Hepatocyte (in vitro differentiated cells): ENCODE measurements around the gene DGKZ. TPM values are rescaled to one million over a fixed set of nuclear protein-coding genes. Genes with fewer than 3 reads are reported as not detected.
"Not testable (repeated sequence)": the region's sequence is repeated elsewhere in the genome, so short reads cannot be mapped to it uniquely, and the experiment has no call there.

Source experiments
- DNase-seq: peaks from one replicate; pipeline ENCODE4 v3.0.0-alpha.2; 2016; ENCODE audit warnings: low spot score
- H2AFZ ChIP-seq: fragments of 200-600 bp; sonication (generic); 2 replicates; pipeline ENCODE4 v1.6.0; 2016; ENCODE audit warnings: antibody characterized with exemption, mild to moderate bottlenecking
- H3K27ac ChIP-seq: fragments of 200-600 bp; sonication (generic); 2 replicates; pipeline ENCODE4 v1.5.1; 2016; ENCODE audit warnings: mild to moderate bottlenecking
- H3K27me3 ChIP-seq: fragments of 200-600 bp; sonication (generic); 2 replicates; pipeline ENCODE4 v1.6.1; 2016
- H3K36me3 ChIP-seq: fragments of 200-600 bp; sonication (generic); replicated peaks from 2 replicates; pipeline ENCODE4 v1.5.1; 2016; ENCODE audit warnings: low read depth; ENCODE audit not compliant: insufficient read depth
- H3K4me1 ChIP-seq: fragments of 200-600 bp; sonication (generic); 2 replicates; pipeline ENCODE4 v1.5.1; 2016; ENCODE audit warnings: mild to moderate bottlenecking, moderate library complexity; ENCODE audit not compliant: insufficient read depth
- H3K4me2 ChIP-seq: fragments of 200-600 bp; sonication (generic); 2 replicates; pipeline ENCODE4 v1.6.0; 2016
- H3K4me3 ChIP-seq: fragments of 200-600 bp; sonication (generic); 2 replicates; pipeline ENCODE4 v1.5.1; 2016; ENCODE audit warnings: mild to moderate bottlenecking
- H3K79me2 ChIP-seq: fragments of 200-600 bp; sonication (generic); 2 replicates; pipeline ENCODE4 v1.6.0; 2017; ENCODE audit warnings: mild to moderate bottlenecking
- H3K9me2 ChIP-seq: fragments of 200-600 bp; sonication (generic); replicated peaks from 2 replicates; pipeline ENCODE4 v1.6.0; 2017; ENCODE audit warnings: mild to moderate bottlenecking; ENCODE audit not compliant: insufficient read depth
- H3K9me3 ChIP-seq: fragments of 200-600 bp; sonication (generic); 2 replicates; pipeline ENCODE4 v1.5.1; 2016; ENCODE audit warnings: low read depth, mild to moderate bottlenecking
- H4K20me1 ChIP-seq: fragments of 200-600 bp; sonication (generic); 2 replicates; pipeline ENCODE4 v1.6.0; 2016; ENCODE audit warnings: mild to moderate bottlenecking; ENCODE audit not compliant: insufficient read depth, poor library complexity, severe bottlenecking
- CTCF ChIP-seq: fragments of 200-600 bp; sonication (generic); IDR thresholded peaks from 2 replicates; pipeline ENCODE4 v1.5.1; 2016; ENCODE audit warnings: antibody characterized with exemption, mild to moderate bottlenecking; ENCODE audit not compliant: poor library complexity
- EZH2 ChIP-seq: fragments of 200-600 bp; sonication (generic); IDR thresholded peaks from 2 replicates; pipeline ENCODE4 v1.6.1; 2016; ENCODE audit warnings: antibody characterized with exemption, mild to moderate bottlenecking, borderline replicate concordance
- EZH2phosphoT487 ChIP-seq: fragments of 200-600 bp; sonication (generic); IDR thresholded peaks from one replicate; pipeline ENCODE4 v1.6.1; 2018; ENCODE audit warnings: antibody characterized with exemption, mild to moderate bottlenecking, low read depth, moderate library complexity; ENCODE audit not compliant: unreplicated experiment, severe bottlenecking
- WGBS: methylation state at CpG from one replicate; pipeline ENCODE4 v1.1.6; 2016; ENCODE audit warnings: low lambda C conversion rate; ENCODE audit errors: missing lambda C conversion rate; 5-methylcytosine and 5-hydroxymethylcytosine counted together
- polyA plus RNA-seq: library from polyadenylated mRNA; unstranded; fragments of >200 nt; fragmentation: Nextera tagmentation; extraction: Ambion mirVana; gene quantifications from 2 replicates; pipeline ENCODE4 v1.2.1, GENCODE V29; 2016
- total RNA-seq: library from RNA; depleted of rRNA; stranded (reverse); fragments of >200 nt; gene quantifications from 2 replicates; pipeline ENCODE4 v1.2.3, GENCODE V29; 2014

DGKZ gene
- total and polyA plus RNA-seq, 2 experiments from 2014 or later: 26.6 to 42.9 TPM

GRCh38 chr11:46372086-46372485 lies 24.8 kb downstream of the DGKZ start:
- Histone ChIP-seq H3K9me3 (no peaks in the 10 kb centered on the region), H3K79me2 (no peaks in the 10 kb centered on the region), H3K27ac (no peak overlapping the region), H3K27me3 (no peaks in the 10 kb centered on the region), H4K20me1 (no peaks in the 10 kb centered on the region), H2AFZ (no peak overlapping the region), H3K4me2 (no peak overlapping the region), H3K4me3 (no peak overlapping the region), H3K4me1 (peaks cover 4% of the 10 kb centered on the region), H3K36me3 (no peaks in the 10 kb centered on the region), H3K9me2 (no peaks in the 10 kb centered on the region)
- no peak for DNase-seq
- TF ChIP-seq EZH2: no peak
- no peak for TF ChIP-seq EZH2phosphoT487
- no peak for TF ChIP-seq CTCF
- 90% methylated on average over 10 of the region's 10 CpGs for WGBS

- H3K9me3 ChIP-seq, DNase-seq, H3K27me3 ChIP-seq, H2AFZ ChIP-seq, H3K36me3 ChIP-seq, H3K9me2 ChIP-seq, H3K4me2 ChIP-seq, H4K20me1 ChIP-seq, H3K4me1 ChIP-seq, H3K27ac ChIP-seq, H3K79me2 ChIP-seq, H3K4me3 ChIP-seq: not testable (repeated sequence)
- over 99% methylated on average over 15 of the region's 15 CpGs for WGBS
Observed at GRCh38 chr11:46372501-46372900, 25.2 kb downstream of the DGKZ start.

GRCh38 chr11:46373787-46374740 lies 26.8 kb downstream of the DGKZ start:
- Histone ChIP-seq H3K79me2 (no peaks in the 10 kb centered on the region), H4K20me1 (no peaks in the 10 kb centered on the region), H3K4me3 (no peak overlapping the region), H3K36me3 (no peaks in the 10 kb centered on the region), H3K9me3 (no peaks in the 10 kb centered on the region), H3K9me2 (no peaks in the 10 kb centered on the region), H3K27me3 (no peaks in the 10 kb centered on the region), H3K27ac (no peak overlapping the region), H3K4me2 (no peak overlapping the region), H2AFZ (no peak overlapping the region), H3K4me1 (no peaks in the 10 kb centered on the region)
- WGBS: 82% methylated on average over 20 of the region's 30 CpGs
- DNase-seq: no peak
- TF ChIP-seq CTCF (no peak), EZH2 (no peak), EZH2phosphoT487 (no peak)

GRCh38 chr11:46374815-46375214 lies 27.6 kb downstream of the DGKZ start:
- H3K79me2 ChIP-seq: no peaks in the 10 kb centered on the region
- no peaks in the 10 kb centered on the region for H3K9me3 ChIP-seq
- no peaks in the 10 kb centered on the region for H3K36me3 ChIP-seq
- no peak overlapping the region for H3K27ac ChIP-seq
- TF ChIP-seq CTCF: no peak
- no peak for TF ChIP-seq EZH2
- no peak for TF ChIP-seq EZH2phosphoT487
- H3K4me1 ChIP-seq: peaks cover 7% of the 10 kb centered on the region
- no peak overlapping the region for H3K4me3 ChIP-seq
- no peaks in the 10 kb centered on the region for H4K20me1 ChIP-seq
- no peaks in the 10 kb centered on the region for H3K9me2 ChIP-seq
- H3K4me2 ChIP-seq: no peak overlapping the region
- H2AFZ ChIP-seq: no peak overlapping the region
- no peak for DNase-seq
- no peaks in the 10 kb centered on the region for H3K27me3 ChIP-seq
- WGBS: 95% methylated on average over 15 of the region's 15 CpGs
